Parathyroid adenoma (tissue), 2 donors: ENCODE data around the gene GSTO1.

Experiments used
- H2AFZ ChIP-seq: fragments of 300-600 bp; sonication (generic); one replicate; pipeline ENCODE4 v1.7.0; 2017; ENCODE audit warnings: antibody characterized with exemption, mild to moderate bottlenecking
- H3K27ac ChIP-seq: fragments of 300-600 bp; sonication (generic); one replicate; pipeline ENCODE4 v1.7.0; 2017
- H3K27me3 ChIP-seq: fragments of 300-600 bp; sonication (generic); one replicate; pipeline ENCODE4 v1.7.0; 2017; ENCODE audit warnings: low read length; ENCODE audit not compliant: control insufficient read depth, insufficient read depth
- H3K36me3 ChIP-seq: fragments of 300-600 bp; sonication (generic); one replicate; pipeline ENCODE4 v1.7.0; 2017; ENCODE audit warnings: low read length; ENCODE audit not compliant: control insufficient read depth, insufficient read depth
- H3K4me1 ChIP-seq: fragments of 300-600 bp; sonication (generic); one replicate; pipeline ENCODE4 v1.7.0; 2017; ENCODE audit warnings: control low read depth
- H3K4me2 ChIP-seq: fragments of 300-600 bp; sonication (generic); one replicate; pipeline ENCODE4 v1.7.0; 2017; ENCODE audit warnings: low read length
- H3K4me3 ChIP-seq: fragments of 300-600 bp; sonication (generic); one replicate; pipeline ENCODE4 v1.7.0; 2017; ENCODE audit warnings: low read depth, low read length
- H3K79me2 ChIP-seq: fragments of 300-600 bp; sonication (generic); one replicate; pipeline ENCODE4 v1.7.0; 2017; ENCODE audit warnings: control low read depth
- H3K9ac ChIP-seq: fragments of 300-600 bp; sonication (generic); one replicate; pipeline ENCODE4 v1.7.0; 2017; ENCODE audit warnings: mild to moderate bottlenecking
- H3K9me3 ChIP-seq: fragments of 300-600 bp; sonication (generic); one replicate; pipeline ENCODE4 v1.7.0; 2017; ENCODE audit warnings: low read length; ENCODE audit not compliant: control insufficient read depth
- TF ChIP-seq, protein P1 (sequence below): fragments of 300-600 bp; sonication (generic); IDR thresholded peaks from one replicate; pipeline ENCODE4 v1.7.0; 2017; ENCODE audit warnings: antibody characterized with exemption, mild to moderate bottlenecking
- donor health status: primary hyperparathyroidism.

GSTO1 gene

DNA sequence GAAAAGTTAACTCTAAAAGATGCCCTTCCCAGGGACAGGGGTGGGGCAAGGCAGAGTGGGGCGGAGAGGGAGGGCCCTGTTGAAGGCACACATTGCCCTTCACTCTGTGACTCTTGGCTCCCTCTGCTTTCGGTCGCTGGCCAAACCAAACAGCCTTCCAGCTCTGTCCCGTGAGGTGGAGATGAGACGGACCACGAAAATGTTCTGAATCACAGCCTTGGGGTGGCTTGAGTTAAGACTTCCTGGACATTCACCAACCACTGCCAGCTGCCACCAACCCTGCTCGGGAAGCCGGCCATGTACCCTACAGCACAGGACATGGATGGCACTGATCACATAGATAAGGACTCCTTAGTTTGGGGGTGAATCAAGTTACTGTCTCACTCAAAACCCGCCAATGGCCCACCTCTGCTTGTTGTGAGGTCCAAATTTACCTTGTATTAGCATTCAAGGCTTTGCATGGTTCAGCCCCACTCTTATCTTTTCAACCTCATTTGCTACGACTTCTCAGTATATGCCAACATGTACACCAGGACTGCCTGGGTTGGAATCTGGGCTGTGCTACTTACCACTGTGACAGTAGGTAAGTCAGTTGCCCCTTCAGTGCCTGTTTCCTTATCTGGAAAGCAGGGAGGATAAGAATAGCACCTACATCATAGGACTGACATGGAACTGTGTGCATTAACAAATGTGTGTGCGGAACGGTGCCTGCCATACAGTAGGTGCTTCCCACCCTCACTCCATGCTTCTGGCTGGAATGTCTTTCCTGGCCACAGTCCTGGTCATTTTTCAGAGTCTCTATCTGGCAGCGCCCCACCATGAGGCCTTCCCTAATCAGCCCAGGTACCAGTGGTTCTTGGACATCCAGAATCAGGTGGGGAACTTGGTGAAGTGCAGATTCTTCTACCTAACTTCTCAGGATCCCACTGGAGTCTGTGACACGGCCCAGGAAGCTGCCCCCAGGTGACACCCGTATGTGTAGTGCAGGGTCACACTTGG, 55.6 kb downstream of the GSTO1 start:
- H3K4me3 ChIP-seq, result no peak overlapping the region
- TF ChIP-seq, protein P1, sequence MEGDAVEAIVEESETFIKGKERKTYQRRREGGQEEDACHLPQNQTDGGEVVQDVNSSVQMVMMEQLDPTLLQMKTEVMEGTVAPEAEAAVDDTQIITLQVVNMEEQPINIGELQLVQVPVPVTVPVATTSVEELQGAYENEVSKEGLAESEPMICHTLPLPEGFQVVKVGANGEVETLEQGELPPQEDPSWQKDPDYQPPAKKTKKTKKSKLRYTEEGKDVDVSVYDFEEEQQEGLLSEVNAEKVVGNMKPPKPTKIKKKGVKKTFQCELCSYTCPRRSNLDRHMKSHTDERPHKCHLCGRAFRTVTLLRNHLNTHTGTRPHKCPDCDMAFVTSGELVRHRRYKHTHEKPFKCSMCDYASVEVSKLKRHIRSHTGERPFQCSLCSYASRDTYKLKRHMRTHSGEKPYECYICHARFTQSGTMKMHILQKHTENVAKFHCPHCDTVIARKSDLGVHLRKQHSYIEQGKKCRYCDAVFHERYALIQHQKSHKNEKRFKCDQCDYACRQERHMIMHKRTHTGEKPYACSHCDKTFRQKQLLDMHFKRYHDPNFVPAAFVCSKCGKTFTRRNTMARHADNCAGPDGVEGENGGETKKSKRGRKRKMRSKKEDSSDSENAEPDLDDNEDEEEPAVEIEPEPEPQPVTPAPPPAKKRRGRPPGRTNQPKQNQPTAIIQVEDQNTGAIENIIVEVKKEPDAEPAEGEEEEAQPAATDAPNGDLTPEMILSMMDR, result no peak
- no peak overlapping the region for H3K27ac ChIP-seq
- H3K4me2 ChIP-seq, result no peak overlapping the region
- H3K27me3 ChIP-seq, result no peaks in the 10 kb centered on the region
- no peak overlapping the region for H3K9ac ChIP-seq
- no peaks in the 10 kb centered on the region for H3K9me3 ChIP-seq
- no peak overlapping the region for H2AFZ ChIP-seq
- peaks cover 7% of the 10 kb centered on the region for H3K4me1 ChIP-seq
- peaks cover 2% of the 10 kb centered on the region for H3K79me2 ChIP-seq
- H3K36me3 ChIP-seq, result no peaks in the 10 kb centered on the region

DNA sequence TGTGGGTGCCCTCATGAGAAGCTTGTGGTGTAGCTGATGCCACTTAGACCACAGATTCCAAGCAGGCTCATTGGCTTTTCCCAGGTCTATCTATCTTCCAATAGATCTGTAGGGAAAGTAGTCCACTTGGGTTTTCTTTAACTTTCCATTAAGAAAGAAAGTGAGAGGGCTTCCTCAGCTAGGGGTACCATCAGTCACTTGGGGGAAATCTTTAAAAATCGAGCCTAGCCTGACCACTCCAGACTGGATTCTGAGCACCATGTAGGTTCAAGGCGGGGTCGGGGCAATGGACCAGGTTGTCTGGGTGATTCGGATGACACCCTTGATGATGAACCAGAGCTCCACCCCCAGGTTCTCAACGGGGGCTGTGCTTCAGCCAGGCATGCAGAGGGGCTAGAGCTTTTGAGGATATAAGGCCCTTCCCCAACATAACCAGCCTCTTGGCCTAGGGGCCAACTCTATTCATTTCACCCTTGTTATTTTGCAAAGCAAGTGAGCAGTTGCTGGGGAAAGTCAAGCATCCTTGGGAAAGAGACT, 56.6 kb downstream of the GSTO1 start:
- Histone ChIP-seq H3K4me1 (no peaks in the 10 kb centered on the region), H3K27me3 (no peaks in the 10 kb centered on the region), H3K9ac (no peak overlapping the region), H3K4me3 (no peak overlapping the region), H3K4me2 (no peak overlapping the region), H3K79me2 (peaks cover 2% of the 10 kb centered on the region), H3K36me3 (no peaks in the 10 kb centered on the region), H3K27ac (no peak overlapping the region), H3K9me3 (no peaks in the 10 kb centered on the region), H2AFZ (no peak overlapping the region)
- TF ChIP-seq, protein P1, result no peak

DNA sequence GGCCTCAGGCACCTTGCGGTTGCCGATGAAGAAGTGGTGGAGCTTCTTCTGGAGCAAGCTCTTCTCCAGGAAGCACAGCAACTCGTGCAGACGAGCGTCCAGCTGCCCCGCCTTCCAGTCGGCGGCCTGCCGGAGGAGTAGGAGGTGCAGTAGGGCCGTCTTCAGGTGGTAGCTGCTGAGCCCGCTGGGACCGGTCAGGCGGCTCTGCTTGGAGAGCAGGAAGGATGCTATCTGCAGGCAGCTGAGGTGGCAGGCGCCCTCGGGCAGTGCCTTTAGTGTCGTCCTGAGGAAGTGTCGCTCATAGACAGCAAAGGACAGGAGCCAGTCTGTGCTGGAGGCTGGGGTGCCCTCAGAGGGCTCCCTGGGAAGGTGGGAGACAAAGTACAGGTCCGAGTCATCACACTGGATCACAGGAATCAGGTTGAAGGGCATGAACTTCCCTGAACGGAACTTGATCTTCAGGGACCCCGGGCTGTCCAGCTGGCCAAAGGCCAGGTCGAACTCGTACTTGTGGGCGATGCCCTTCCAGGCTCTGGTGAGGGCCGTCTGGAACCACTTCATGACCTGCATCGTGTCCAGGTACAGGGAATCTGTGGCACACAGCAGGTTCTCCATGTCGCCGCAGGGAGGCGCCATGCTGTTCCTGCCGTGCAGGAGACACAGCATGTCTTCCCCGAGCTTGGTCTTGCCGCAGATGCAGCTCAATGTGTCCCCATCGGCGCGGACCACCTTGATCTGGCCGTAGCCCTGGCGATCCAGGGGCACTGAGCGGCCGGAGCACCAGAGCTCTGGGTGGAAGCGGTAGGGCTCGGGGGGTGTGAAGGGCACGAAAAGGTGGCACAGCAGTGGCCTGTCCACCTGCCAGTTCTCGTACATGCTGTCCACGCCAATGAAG, 60.1 kb downstream of the GSTO1 start:
- Histone ChIP-seq H3K27ac (no peak overlapping the region), H3K4me1 (no peaks in the 10 kb centered on the region)

DNA sequence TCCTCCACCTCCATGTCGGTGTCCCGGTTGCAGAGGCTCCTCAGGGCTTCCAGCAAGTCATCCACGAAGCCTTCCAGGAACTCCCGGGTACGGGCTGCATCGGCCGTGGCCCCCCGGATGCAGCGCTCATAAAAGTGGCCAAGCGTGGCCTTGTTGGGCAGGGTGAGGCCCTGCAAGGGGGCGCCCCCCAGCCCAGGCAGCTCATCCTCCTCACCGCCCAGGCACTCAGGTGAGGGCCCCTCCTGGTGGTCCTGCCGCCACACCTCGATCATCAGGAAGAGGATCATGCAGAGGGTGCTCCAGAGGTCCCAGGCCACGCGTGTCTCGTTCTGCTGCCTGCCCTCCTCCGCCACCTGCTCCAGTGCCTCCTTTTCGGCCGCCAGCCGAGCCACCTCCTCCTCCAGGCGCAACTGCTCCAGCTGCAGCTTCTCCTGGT, 60.8 kb downstream of the GSTO1 start:
- TF ChIP-seq, protein P1, result no peak
- no peaks in the 10 kb centered on the region for H3K36me3 ChIP-seq
- H3K4me1 ChIP-seq, result no peaks in the 10 kb centered on the region
- H3K4me2 ChIP-seq, result no peak overlapping the region
- H2AFZ ChIP-seq, result no peak overlapping the region
- peaks cover 2% of the 10 kb centered on the region for H3K79me2 ChIP-seq
- no peak overlapping the region for H3K27ac ChIP-seq
- no peaks in the 10 kb centered on the region for H3K27me3 ChIP-seq
- H3K9ac ChIP-seq, result no peak overlapping the region
- no peaks in the 10 kb centered on the region for H3K9me3 ChIP-seq
- no peak overlapping the region for H3K4me3 ChIP-seq

More for the DNA sequence above, 60.1 kb downstream of the GSTO1 start:
- H3K9ac ChIP-seq, result no peak overlapping the region
- no peak overlapping the region for H3K4me3 ChIP-seq
- peaks cover 2% of the 10 kb centered on the region for H3K79me2 ChIP-seq
- no peaks in the 10 kb centered on the region for H3K36me3 ChIP-seq
- H3K4me2 ChIP-seq, result no peak overlapping the region
- TF ChIP-seq, protein P1, result no peak
- no peak overlapping the region for H2AFZ ChIP-seq
- H3K27me3 ChIP-seq, result no peaks in the 10 kb centered on the region
- H3K9me3 ChIP-seq, result no peaks in the 10 kb centered on the region
